A204.1 (cell line): ENCODE measurements around the gene DNAJB13.
"Not testable (repeated sequence)": the region's sequence is repeated elsewhere in the genome, so short reads cannot be mapped to it uniquely, and the experiment has no call there.

Experiments
- FAIRE-seq: peaks from 2 replicates; lab custom pipeline; 2012; peaks lifted over from hg19 to GRCh38; lab: Jason Lieb, UNC

The DNAJB13 gene

GRCh38 chr11:73950869-73951710, at the start of gene DNAJB13:
TSS of gene DNAJB13 (plus strand) at chr11:73951026. CDS start at chr11:73951070, 44 bp downstream.
- no peak for FAIRE-seq

GRCh38 chr11:73902303-73902702, 48.5 kb upstream of the DNAJB13 start:
- no peak for FAIRE-seq

- no peak for FAIRE-seq
These were observed 43.6 kb upstream of the DNAJB13 start for GRCh38 chr11:73907191-73907590.

- FAIRE-seq: no peak
These were observed 38.8 kb upstream of the DNAJB13 start for GRCh38 chr11:73912026-73912425.

- FAIRE-seq: no peak
These were observed 37.4 kb upstream of the DNAJB13 start for GRCh38 chr11:73913472-73913871.

- FAIRE-seq: no peak
These were observed 36.5 kb upstream of the DNAJB13 start for GRCh38 chr11:73914284-73914683.

GRCh38 chr11:73916435-73916834, 34.4 kb upstream of the DNAJB13 start:
- no peak for FAIRE-seq

- FAIRE-seq: no peak
These were observed 29.6 kb upstream of the DNAJB13 start for GRCh38 chr11:73921180-73921579.

GRCh38 chr11:73929388-73929787, 21.4 kb upstream of the DNAJB13 start:
- FAIRE-seq: no peak

- FAIRE-seq: peak; percentile 80
These were observed 19.7 kb upstream of the DNAJB13 start for GRCh38 chr11:73931039-73931645.

- FAIRE-seq: no peak
These were observed 18.9 kb upstream of the DNAJB13 start for GRCh38 chr11:73931951-73932350.

- FAIRE-seq: no peak
These were observed 18.0 kb upstream of the DNAJB13 start for GRCh38 chr11:73932781-73933180.

GRCh38 chr11:73936047-73936446, 14.8 kb upstream of the DNAJB13 start:
- not testable (repeated sequence) for FAIRE-seq

GRCh38 chr11:73939096-73939495, 11.7 kb upstream of the DNAJB13 start:
- FAIRE-seq: no peak

GRCh38 chr11:73940801-73941570, 9.8 kb upstream of the DNAJB13 start:
- no peak for FAIRE-seq

GRCh38 chr11:73942010-73942409, 8.8 kb upstream of the DNAJB13 start:
- FAIRE-seq: no peak

- no peak for FAIRE-seq
These were observed 6.7 kb upstream of the DNAJB13 start for GRCh38 chr11:73944085-73944484.

GRCh38 chr11:73944901-73945300, 5.9 kb upstream of the DNAJB13 start:
- FAIRE-seq: no peak

GRCh38 chr11:73945396-73945795, 5.4 kb upstream of the DNAJB13 start:
- FAIRE-seq: no peak

GRCh38 chr11:73946798-73947458, 3.9 kb upstream of the DNAJB13 start:
- FAIRE-seq: no peak

GRCh38 chr11:73949246-73949645, 1.6 kb upstream of the DNAJB13 start:
- FAIRE-seq: no peak

- no peak for FAIRE-seq
These were observed 914 bp upstream of the DNAJB13 start for GRCh38 chr11:73949912-73950311.
